Spinal cord (tissue), 10 donors: ENCODE measurements around the gene MNT. TPM values are rescaled to one million over a fixed set of nuclear protein-coding genes. Genes with fewer than 3 reads are reported as not detected.
A peak's percentile ranks its signal among the peaks of the same experiment; 100 is the strongest.

Experiments
- DNase-seq, 6 donors: peaks; one replicate each; pipeline versions ENCODE4 v3.0.0 to v3.0.0-alpha.2; 2013 to 2015; ENCODE audit warnings: low spot score in 6 of 6, low read depth in 4 of 6
- H3K27ac ChIP-seq: one replicate; pipeline ENCODE4 v1.5.1; 2013; ENCODE audit warnings: low read depth, low read length, control low read depth
- H3K27me3 ChIP-seq: one replicate; pipeline ENCODE4 v1.6.1; 2013; ENCODE audit warnings: low read length; ENCODE audit not compliant: control insufficient read depth, insufficient read depth
- H3K36me3 ChIP-seq: one replicate; pipeline ENCODE4 v1.6.1; 2013; ENCODE audit warnings: low read length; ENCODE audit not compliant: control insufficient read depth, insufficient read depth
- H3K4me1 ChIP-seq: one replicate; pipeline ENCODE4 v1.6.1; 2013; ENCODE audit warnings: low read length; ENCODE audit not compliant: control insufficient read depth, insufficient read depth
- H3K4me3 ChIP-seq: one replicate; pipeline ENCODE4 v1.5.1; 2013; ENCODE audit warnings: low read depth, low read length, control low read depth
- H3K9me3 ChIP-seq: one replicate; pipeline ENCODE4 v1.6.1; 2013; ENCODE audit warnings: low read length; ENCODE audit not compliant: control insufficient read depth, insufficient read depth
- WGBS: methylation state at CpG from one replicate; pipeline ENCODE4 v1.1.5; 2013; ENCODE audit warnings: missing lambda C conversion rate; ENCODE audit not compliant: insufficient coverage; 5-methylcytosine and 5-hydroxymethylcytosine counted together
- polyA plus RNA-seq, 2 donors: library from polyadenylated mRNA; unstranded; fragments of 120-200 nt; gene quantifications; one replicate each; pipeline ENCODE4 v1.2.1, GENCODE V29; 2013; ENCODE audit not compliant: insufficient read length in 2 of 2
- total RNA-seq, 2 donors: library from RNA; depleted of rRNA in 1 of 2; stranded (reverse); fragments of 120-200 nt in 1 of 2; fragments of >200 nt in 1 of 2; gene quantifications; one replicate each; pipeline versions ENCODE4 v1.2.3 to v1.2.4, GENCODE V29; 2013 to 2014
- donor health status: healthy.

MNT gene
- total and polyA plus RNA-seq, 4 donors = 6.2 to 34.0 (median 20.0) TPM

DNA sequence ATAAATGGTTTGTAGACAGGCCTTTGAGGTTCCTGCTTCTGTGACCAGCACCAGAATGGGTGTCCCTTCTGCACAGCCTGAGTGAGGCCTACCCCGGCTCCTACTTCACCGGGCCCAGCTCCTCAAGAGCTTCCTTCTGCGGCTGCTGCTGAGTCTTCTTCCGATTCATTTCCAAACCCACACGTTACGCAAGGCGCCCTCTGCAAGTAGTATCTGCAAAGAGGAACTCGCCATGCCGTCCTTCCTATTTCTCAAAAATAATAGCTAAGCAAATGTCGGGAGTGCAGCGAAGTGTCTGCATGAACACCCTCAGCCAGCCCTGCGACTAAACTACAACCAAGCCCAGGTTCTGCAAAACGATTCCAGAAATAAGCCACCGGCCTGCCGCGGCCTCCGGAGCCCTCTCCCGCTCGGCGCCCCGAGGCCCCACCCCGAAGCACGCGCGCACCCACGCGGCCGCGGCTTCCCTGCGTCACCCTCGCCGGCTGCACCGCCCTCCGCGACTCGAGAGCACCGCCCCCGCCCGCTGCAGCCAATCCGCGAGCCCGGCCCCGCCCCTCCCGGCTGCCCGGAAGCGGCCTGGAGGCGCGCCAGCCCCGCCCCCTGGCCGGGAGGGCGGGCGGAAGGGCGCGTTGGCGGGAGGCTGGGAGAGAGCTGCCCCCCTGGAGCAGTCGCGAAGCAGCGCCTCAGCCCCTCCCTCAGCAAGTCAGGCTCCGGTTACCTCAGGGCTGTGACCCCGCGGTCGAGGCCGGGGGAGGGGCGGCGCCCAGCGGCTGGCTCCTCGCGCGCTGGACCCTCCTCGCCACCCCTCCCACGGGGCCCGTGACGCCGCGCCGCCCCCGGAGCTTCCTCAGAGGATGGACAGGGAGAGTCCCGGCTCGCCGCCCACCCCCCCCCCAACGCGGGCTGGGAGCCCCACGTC is 8.3 kb downstream of the MNT start:
- Histone ChIP-seq H3K4me3 (peak overlapping the region; percentile 88), H3K27ac (peak overlapping the region; percentile 99), H3K27me3 (no peaks in the 10 kb centered on the region), H3K9me3 (no peaks in the 10 kb centered on the region), H3K36me3 (peaks cover 42% of the 10 kb centered on the region), H3K4me1 (peaks cover 77% of the 10 kb centered on the region)
- under 1% methylated on average over 76 of the region's 83 CpGs for WGBS
- DNase-seq = peak; percentile 77 to 98 (median 88)

DNA sequence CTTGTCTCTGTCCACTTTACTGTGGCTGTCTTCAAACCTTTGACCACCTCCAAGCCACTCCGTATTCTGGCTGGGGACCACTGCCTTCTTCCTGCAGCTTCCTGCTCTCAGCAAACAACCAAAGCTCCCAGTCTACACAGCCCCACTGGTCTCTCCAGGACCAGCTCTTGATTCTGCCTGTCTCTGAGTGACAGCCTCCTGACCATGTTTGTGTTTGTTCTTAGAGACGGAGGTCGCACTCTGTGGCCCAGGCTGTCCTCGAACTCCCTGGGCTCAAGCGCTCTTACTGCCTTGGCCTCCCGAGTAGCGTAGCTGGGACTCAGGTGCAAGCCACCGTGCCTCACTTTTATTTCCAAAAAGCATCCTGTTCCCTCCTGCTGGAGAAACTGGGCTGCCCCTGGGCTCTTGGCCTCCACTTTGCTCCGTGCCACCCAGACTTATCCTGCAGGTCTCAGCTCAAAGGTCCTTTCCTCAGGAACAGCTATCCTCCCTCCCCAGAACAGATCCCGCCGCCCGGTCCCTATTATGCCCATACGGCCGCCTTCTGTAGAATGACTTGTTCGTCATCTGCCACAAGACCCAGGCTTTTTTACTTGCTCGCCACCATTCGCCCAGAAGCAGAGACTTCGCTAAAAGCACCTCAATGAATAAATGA is 9.1 kb downstream of the MNT start:
- no peak for DNase-seq
- Histone ChIP-seq H3K4me1 (peaks cover 73% of the 10 kb centered on the region), H3K27ac (peak overlapping the region; percentile 78), H3K4me3 (no peak overlapping the region), H3K27me3 (no peaks in the 10 kb centered on the region), H3K36me3 (peaks cover 48% of the 10 kb centered on the region), H3K9me3 (no peaks in the 10 kb centered on the region)
- WGBS = 55% methylated on average over 14 of the region's 18 CpGs

DNA sequence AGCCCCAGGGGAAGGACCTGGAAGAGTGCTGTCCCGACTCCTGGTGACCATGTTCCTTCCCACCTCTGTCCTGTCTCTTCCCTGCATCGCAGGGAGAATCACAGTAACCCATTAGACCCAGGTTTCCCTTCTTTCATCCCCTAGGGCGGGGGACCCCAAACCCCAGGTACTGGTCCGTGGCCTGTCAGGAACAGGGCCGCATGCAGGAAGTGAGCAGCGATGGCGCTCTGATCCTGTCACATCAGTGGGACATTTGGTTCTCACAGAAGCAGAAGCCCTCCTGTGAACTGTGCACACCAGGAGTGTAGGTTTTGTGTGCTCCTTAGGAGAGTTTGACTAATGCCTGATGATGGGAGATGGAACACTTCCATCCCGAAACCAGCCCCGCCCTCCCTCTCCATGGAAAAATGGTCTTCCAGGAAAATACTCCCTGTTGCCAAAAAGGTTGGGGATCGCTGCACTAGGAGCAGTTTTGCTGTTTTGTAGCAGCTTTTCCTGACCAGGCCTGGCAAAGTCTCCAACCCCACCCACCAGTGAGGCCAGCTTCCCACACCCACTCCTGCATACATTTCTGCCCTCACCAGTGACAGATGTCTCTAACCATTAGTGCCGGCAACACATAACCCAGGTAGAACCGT is 10.5 kb downstream of the MNT start:
- H3K36me3 ChIP-seq = peaks cover 54% of the 10 kb centered on the region
- H3K9me3 ChIP-seq = no peaks in the 10 kb centered on the region
- H3K27ac ChIP-seq = peak overlapping the region; percentile 47
- no peak for DNase-seq
- H3K4me3 ChIP-seq = no peak overlapping the region
- H3K4me1 ChIP-seq = peaks cover 67% of the 10 kb centered on the region
- 80% methylated on average over 10 of the region's 12 CpGs for WGBS
- no peaks in the 10 kb centered on the region for H3K27me3 ChIP-seq

DNA sequence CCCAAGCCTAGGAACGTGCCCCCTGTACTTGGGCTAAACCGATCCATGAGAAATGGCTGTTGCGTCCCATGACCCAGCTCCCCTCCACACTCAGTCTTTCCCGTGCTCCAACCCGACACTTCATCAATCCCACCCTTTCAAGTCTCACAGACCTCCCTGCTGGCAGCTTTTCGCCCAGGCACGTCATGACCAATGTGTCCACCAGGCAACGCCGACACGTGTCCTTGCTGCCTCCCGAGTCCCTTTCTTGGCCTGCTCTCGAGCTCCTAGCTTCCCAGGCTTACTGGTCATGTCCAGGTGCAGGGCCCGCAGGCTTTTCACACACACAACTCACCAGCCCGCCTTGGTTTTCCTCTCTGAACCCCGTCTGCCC is 12.2 kb downstream of the MNT start:
- H3K4me3 ChIP-seq = no peak overlapping the region
- H3K27ac ChIP-seq = no peak overlapping the region
- H3K4me1 ChIP-seq = peaks cover 60% of the 10 kb centered on the region
- peaks cover 59% of the 10 kb centered on the region for H3K36me3 ChIP-seq
- DNase-seq = peak in 1 of 6 donors; percentile 54
- WGBS = 28% methylated on average over 14 of the region's 15 CpGs
- no peaks in the 10 kb centered on the region for H3K9me3 ChIP-seq
- H3K27me3 ChIP-seq = no peaks in the 10 kb centered on the region

DNA sequence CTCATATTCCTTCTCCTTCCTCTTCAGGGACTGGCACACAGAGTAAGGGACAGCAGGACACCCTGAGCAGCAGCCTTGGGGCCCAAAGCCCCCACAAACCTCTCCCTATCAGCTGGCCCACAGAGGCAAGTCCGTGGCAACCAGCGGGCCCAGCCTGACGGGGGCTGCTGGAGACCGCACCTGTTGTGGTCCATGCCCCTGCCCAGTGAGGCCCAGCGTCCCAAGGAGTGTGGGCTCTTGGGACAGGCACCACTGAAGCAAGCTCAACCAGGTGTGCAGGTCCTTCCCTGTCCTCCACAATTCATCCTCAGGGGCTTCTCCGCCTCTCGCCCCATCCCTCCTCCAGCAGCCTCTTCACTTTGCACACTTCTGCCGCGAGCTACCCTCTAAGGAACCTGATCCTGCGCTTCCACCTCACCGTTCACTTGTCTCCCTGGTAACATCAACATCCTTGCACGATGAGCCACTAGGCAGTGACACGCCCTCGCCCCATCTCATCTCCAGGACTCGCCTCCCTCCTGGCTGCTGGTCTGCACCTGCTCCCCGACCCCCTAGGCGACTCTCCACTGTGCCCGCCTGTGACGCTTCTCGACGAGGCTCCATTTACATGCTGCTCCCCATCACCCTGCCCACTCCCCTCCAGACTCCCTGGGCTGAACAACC is 12.7 kb downstream of the MNT start:
- Histone ChIP-seq H3K27ac (no peak overlapping the region), H3K4me1 (peaks cover 63% of the 10 kb centered on the region), H3K27me3 (no peaks in the 10 kb centered on the region), H3K4me3 (no peak overlapping the region), H3K9me3 (no peaks in the 10 kb centered on the region), H3K36me3 (peaks cover 64% of the 10 kb centered on the region)
- WGBS = 62% methylated on average over 21 of the region's 21 CpGs
- no peak for DNase-seq

DNA sequence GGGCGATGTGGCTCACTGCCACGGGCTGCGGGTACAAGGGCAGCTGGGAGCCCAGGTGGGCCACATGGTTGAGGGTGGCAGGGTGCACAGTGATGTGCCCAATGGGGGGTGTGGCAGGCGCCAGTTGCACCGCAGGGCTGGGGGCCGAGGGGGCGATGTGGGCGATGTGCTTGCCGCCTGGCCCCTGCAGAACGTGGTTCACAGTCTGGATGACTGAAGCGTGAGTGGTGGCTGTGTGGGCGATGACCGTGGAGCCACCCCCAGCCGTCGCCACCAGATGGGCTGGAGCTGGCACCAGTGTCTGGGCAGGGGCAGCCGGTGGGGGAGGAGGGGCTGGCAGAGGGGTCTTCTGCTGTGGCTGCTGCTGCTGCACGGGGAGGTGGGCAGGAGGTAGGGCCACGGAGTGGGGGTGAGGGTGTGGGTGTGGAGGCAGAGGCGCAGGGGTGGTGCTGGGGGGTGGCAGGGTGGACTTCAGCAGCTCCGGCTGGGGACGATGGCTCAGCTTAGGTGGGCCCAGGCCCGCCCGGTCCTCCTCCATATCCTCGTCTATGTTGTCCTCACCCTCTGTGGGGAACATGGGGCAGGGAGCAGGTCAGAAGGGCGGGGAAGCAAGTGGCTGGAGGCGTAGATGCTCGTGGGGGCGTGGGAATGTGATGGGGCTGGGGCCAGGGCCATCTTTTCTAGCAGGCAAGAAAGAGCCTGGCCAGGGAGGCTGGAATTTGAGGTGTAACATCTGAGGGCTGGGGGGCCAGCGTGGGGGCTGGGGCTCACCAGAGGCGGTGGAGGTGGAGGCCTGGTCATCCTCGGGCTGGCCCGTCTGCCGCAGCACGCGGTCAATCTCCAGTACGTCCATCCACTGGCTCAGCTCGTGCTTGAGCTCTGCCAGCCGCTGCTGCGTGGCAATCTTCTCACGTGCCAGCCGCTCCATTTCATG is 13.5 kb downstream of the MNT start:
- Histone ChIP-seq H3K27ac (no peak overlapping the region), H3K4me1 (peaks cover 70% of the 10 kb centered on the region), H3K4me3 (no peak overlapping the region), H3K9me3 (no peaks in the 10 kb centered on the region), H3K27me3 (no peaks in the 10 kb centered on the region), H3K36me3 (peaks cover 66% of the 10 kb centered on the region)
- no peak for DNase-seq
- WGBS = 86% methylated on average over 40 of the region's 41 CpGs

DNA sequence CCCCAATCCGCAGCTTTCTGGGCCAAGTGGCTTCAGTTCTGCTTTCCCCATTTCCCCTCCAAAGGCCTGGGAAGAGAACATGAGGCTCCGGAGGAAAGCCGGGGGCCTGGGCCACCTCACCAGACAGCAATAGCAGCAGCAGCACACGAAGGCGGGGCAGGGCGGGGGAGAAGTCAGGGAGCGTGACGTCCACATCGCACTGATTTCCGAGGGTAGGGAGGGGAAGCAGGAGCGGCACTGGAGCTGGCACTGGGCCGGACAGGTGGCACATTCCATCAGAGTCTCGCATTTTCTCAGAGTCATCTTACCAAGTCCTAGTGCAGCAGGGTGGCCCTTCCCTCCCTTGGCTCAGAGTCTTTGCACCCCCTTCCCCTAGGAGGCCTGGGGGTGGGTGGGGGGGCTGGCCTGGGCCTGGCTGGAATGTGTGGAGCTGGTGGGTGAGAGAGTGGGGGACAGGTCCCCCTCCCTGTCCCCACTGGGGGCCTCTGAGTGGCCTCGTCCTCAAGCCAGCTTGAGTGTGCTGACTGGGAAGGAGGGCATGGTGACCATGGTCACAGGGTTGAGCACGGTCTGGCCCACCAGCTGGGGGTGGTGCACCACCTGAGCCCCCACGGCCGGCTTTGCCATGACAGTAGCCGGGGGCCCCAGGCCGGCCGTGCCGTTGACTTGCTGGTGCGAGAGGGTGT is 14.3 kb downstream of the MNT start:
- no peak for DNase-seq

DNA sequence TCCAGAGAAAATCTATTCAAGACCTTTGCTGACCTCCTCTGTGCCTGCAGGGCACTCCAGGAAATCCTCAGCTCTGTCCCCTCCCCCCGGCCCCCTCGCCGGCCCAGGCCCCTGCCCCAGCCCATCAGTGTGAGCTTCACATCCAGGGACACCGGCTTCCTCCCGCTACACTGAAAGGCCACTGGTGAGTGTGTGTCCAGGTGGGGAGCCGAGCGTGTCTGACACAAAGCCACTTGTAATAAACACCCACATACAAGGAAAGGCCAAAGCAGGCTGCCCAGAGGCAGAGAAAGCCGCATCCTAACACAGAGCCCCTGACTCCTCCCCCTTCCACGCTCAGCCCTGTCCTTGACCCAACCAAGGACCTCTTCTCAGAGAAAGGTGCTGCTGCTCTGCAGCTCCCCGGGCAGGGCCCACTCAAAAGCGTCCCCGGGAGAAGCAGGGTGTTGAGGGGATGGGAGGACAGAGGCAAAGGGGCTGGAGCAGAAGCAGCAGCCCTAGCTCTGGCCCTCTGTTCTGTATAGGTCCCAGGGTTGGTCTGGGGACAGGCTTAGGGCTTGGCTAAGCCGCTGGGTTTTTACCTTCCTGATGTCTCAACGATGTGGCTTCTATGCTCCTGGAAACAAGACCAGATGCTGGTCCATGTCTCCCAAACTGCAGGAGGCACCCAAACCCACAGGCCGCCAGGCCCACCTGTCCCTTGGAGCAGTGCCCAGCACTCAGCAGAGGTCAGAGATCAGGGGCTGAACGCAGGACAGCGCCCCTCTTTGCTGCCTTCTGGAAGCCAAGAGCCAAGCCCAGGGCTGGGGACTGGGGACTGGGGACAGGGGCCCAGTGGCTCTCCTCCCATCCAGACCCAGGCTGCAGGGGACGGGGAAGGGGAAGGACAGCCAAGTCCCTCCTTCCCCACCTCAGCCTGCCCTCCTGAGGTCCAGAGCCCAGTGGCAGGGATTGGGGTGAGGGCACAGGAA is 15.3 kb downstream of the MNT start:
- no peak for DNase-seq
- Histone ChIP-seq H3K4me3 (no peak overlapping the region), H3K27me3 (no peaks in the 10 kb centered on the region), H3K9me3 (no peaks in the 10 kb centered on the region), H3K27ac (no peak overlapping the region), H3K4me1 (peaks cover 52% of the 10 kb centered on the region), H3K36me3 (peaks cover 81% of the 10 kb centered on the region)
- 53% methylated on average over 6 of the region's 18 CpGs for WGBS

More for the DNA sequence above, 14.3 kb downstream of the MNT start:
- H3K4me3 ChIP-seq = no peak overlapping the region
- H3K27ac ChIP-seq = no peak overlapping the region
- no peaks in the 10 kb centered on the region for H3K27me3 ChIP-seq
- peaks cover 62% of the 10 kb centered on the region for H3K4me1 ChIP-seq
- 77% methylated on average over 17 of the region's 22 CpGs for WGBS
- no peaks in the 10 kb centered on the region for H3K9me3 ChIP-seq
- peaks cover 70% of the 10 kb centered on the region for H3K36me3 ChIP-seq
